T-cell (primary cell): ENCODE data around the gene GAS5. TPM values are rescaled to one million over a fixed set of nuclear protein-coding genes. Genes with fewer than 3 reads are reported as not detected.
"Not testable (repeated sequence)": the region's sequence is repeated elsewhere in the genome, so short reads cannot be mapped to it uniquely, and the experiment has no call there.

Experiments used
- ATAC-seq, 4 experiments: fragments of 200-7000 bp in 3 of 4; fragments of 150-1000 bp in 1 of 4; cut with Tn5 transposase; replicated peaks in 1 of 4; 1 replicate in 3 of 4; 2 replicates in 1 of 4; pipeline ENCODE4 v1.10.0; 2021; ENCODE audit warnings: moderate library complexity in 3 of 4, mild to moderate bottlenecking in 2 of 4, moderate number of reproducible peaks in 1 of 4
- CTCF ChIA-PET, 2 donors: fragments of 300-600 bp; sonication (Branson Sonifier 250); formaldehyde crosslinking; loops; one replicate each; lab custom pipeline; 2022; ENCODE audit warnings: antibody characterized with exemption in 2 of 2; lab: Charles Lee
- POLR2A ChIA-PET, 2 donors: fragments of 300-600 bp; sonication (Branson Sonifier 250); formaldehyde crosslinking; loops; one replicate each; lab custom pipeline; 2022; ENCODE audit warnings: antibody characterized with exemption in 2 of 2; lab: Charles Lee
- DNase-seq, 35 experiments: peaks; one replicate each; pipeline versions ENCODE4 v3.0.0 to v3.0.0-alpha.2; 2013 to 2023
- H3K27ac ChIP-seq: one replicate; pipeline ENCODE4 v1.5.1; 2013; ENCODE audit warnings: low read length
- H3K27me3 ChIP-seq, 2 experiments: replicated peaks in 1 of 2; 1 replicate in 1 of 2; 2 replicates in 1 of 2; pipeline versions ENCODE4 v1.6.1 to v1.7.0; 2013; ENCODE audit warnings: low read length in 1 of 2, mixed read lengths in 1 of 2; ENCODE audit not compliant: control insufficient read depth in 2 of 2, insufficient read depth in 2 of 2; ENCODE audit errors: extremely low read depth in 1 of 2
- H3K36me3 ChIP-seq, 2 donors: 1 replicate in 1 of 2; 2 replicates in 1 of 2; pipeline versions ENCODE4 v1.6.1 to v1.7.0; 2013; ENCODE audit warnings: low read length in 1 of 2; ENCODE audit not compliant: control insufficient read depth in 2 of 2, insufficient read depth in 1 of 2; ENCODE audit errors: extremely low read depth in 1 of 2
- H3K4me1 ChIP-seq, 2 experiments: 1 replicate in 1 of 2; 2 replicates in 1 of 2; pipeline versions ENCODE4 v1.6.1 to v1.7.0; 2013; ENCODE audit warnings: low read length in 2 of 2, mixed read lengths in 1 of 2; ENCODE audit not compliant: insufficient read depth in 2 of 2, control insufficient read depth in 1 of 2; ENCODE audit errors: extremely low read depth in 1 of 2
- H3K4me3 ChIP-seq, 2 donors: 1 replicate in 1 of 2; 2 replicates in 1 of 2; pipeline versions ENCODE4 v1.5.1 to v1.7.0; 2013; ENCODE audit warnings: mild to moderate bottlenecking in 2 of 2, low read length in 1 of 2, moderate library complexity in 1 of 2; ENCODE audit not compliant: control insufficient read depth in 1 of 2; ENCODE audit errors: extremely low read depth in 1 of 2
- H3K9me3 ChIP-seq: 2 replicates; pipeline ENCODE4 v1.7.0; 2013
- H3K27ac Mint-ChIP-seq, 2 donors: one replicate each; pipeline ENCODE4 v1.8.0; 2020 to 2021; ENCODE audit warnings: mild to moderate bottlenecking in 2 of 2, mixed read lengths in 2 of 2
- H3K27me3 Mint-ChIP-seq, 2 donors: one replicate each; pipeline ENCODE4 v1.8.0; 2021 to 2022; ENCODE audit warnings: mixed read lengths in 2 of 2
- H3K36me3 Mint-ChIP-seq: one replicate; pipeline ENCODE4 v1.8.0; 2021; ENCODE audit warnings: mixed read lengths
- H3K4me1 Mint-ChIP-seq, 3 donors: one replicate each; pipeline ENCODE4 v1.8.0; 2020 to 2022; ENCODE audit warnings: mixed read lengths in 3 of 3, mild to moderate bottlenecking in 1 of 3
- H3K4me3 Mint-ChIP-seq, 3 donors: one replicate each; pipeline ENCODE4 v1.8.0; 2020 to 2022; ENCODE audit warnings: mild to moderate bottlenecking in 3 of 3, mixed read lengths in 3 of 3, moderate library complexity in 3 of 3
- H3K9me3 Mint-ChIP-seq, 3 donors: one replicate each; pipeline ENCODE4 v1.8.0; 2020 to 2022; ENCODE audit warnings: mixed read lengths in 3 of 3
- whole genome bisulfite sequencing: methylation state at CpG from one replicate; pipeline ENCODE4 v1.1.5; 2013; ENCODE audit warnings: missing lambda C conversion rate; ENCODE audit not compliant: insufficient coverage; 5-methylcytosine and 5-hydroxymethylcytosine counted together
- total RNA-seq, 35 experiments: library from RNA in 6 of 35; stranded (reverse) in 6 of 35; fragments of 120-200 nt in 1 of 35; gene quantifications; one replicate each; pipeline versions ENCODE4 v1.2.1 to v1.2.4 and lab custom pipeline; 2013 to 2026

Gene GAS5
- total RNA-seq, 5 donors from 2014 or later (not counting 1 experiment from before 2014, with no cell fraction given): 638 to 881 (median 772) TPM

GRCh38 chr1:173888749-173889148 is 21.0 kb upstream of the GAS5 start:
- Histone ChIP-seq H3K36me3 (peaks cover 9 to 28% of the 10 kb centered on the region in 2 donors), H3K4me3 (no peak overlapping the region), H3K27ac (no peak overlapping the region), H3K27me3 (no peaks in the 10 kb centered on the region), H3K4me1 (peaks cover 9 to 13% of the 10 kb centered on the region in 2 experiments), H3K9me3 (no peaks in the 10 kb centered on the region)
- DNase-seq: no peak
- ChIA-PET POLR2A (no interaction called here), CTCF (interaction anchor here in 1 of 2 donors (0.6 kb wide), 1 partner anchor 16 kb away, joined by 3 read pairs; no protein-coding TSS in a partner anchor)
- no peak for ATAC-seq
- H3K4me1 Mint-ChIP-seq: peaks cover 34 to 46% (median 44%) of the 10 kb centered on the region in 3 donors
- H3K9me3 Mint-ChIP-seq: no peaks in the 10 kb centered on the region
- H3K27me3 Mint-ChIP-seq: no peaks in the 10 kb centered on the region
- H3K36me3 Mint-ChIP-seq: peaks cover 64% of the 10 kb centered on the region
- no peak overlapping the region for H3K27ac Mint-ChIP-seq
- no peak overlapping the region for H3K4me3 Mint-ChIP-seq

- DNase-seq (no peak), ATAC-seq (no peak)
- POLR2A ChIA-PET: no interaction called here
- Mint-ChIP-seq H3K4me1 (peaks cover 34 to 42% (median 42%) of the 10 kb centered on the region in 3 donors), H3K36me3 (peaks cover 68% of the 10 kb centered on the region), H3K27ac (no peak overlapping the region), H3K27me3 (no peaks in the 10 kb centered on the region), H3K9me3 (no peaks in the 10 kb centered on the region), H3K4me3 (no peak overlapping the region)
- no peaks in the 10 kb centered on the region for H3K27me3 ChIP-seq
- H3K9me3 ChIP-seq: no peaks in the 10 kb centered on the region
- H3K36me3 ChIP-seq: peaks cover 9 to 28% of the 10 kb centered on the region in 2 donors
- no peak overlapping the region for H3K27ac ChIP-seq
- no peak overlapping the region for H3K4me3 ChIP-seq
- H3K4me1 ChIP-seq: peaks cover 9 to 13% of the 10 kb centered on the region in 2 experiments
- 56% methylated on average over 1 of the region's 2 CpGs for WGBS
- CTCF ChIA-PET: no interaction called here
These were observed 19.8 kb upstream of the GAS5 start for GRCh38 chr1:173887627-173888026.

- peaks cover 30 to 44% (median 42%) of the 10 kb centered on the region in 3 donors for H3K4me1 Mint-ChIP-seq
- H3K27me3 ChIP-seq: no peaks in the 10 kb centered on the region
- H3K27ac Mint-ChIP-seq: peak overlapping the region; percentile 29 to 48
- CTCF ChIA-PET: no interaction called here
- peak overlapping the region; percentile 5 for H3K27ac ChIP-seq
- POLR2A ChIA-PET: no interaction called here
- 0% methylated on average over 1 of the region's 4 CpGs for WGBS
- H3K9me3 Mint-ChIP-seq: no peaks in the 10 kb centered on the region
- H3K4me3 ChIP-seq: no peak overlapping the region
- DNase-seq (peak in 1 of 35 experiments; percentile 7), ATAC-seq (peak in 2 of 4 experiments; percentile 32 to 38)
- no peaks in the 10 kb centered on the region for H3K27me3 Mint-ChIP-seq
- H3K4me3 Mint-ChIP-seq: no peak overlapping the region
- H3K4me1 ChIP-seq: peaks cover 9 to 13% of the 10 kb centered on the region in 2 experiments
- H3K36me3 Mint-ChIP-seq: peaks cover 65% of the 10 kb centered on the region
- peaks cover 9 to 28% of the 10 kb centered on the region in 2 donors for H3K36me3 ChIP-seq
- no peaks in the 10 kb centered on the region for H3K9me3 ChIP-seq
These were observed 19.2 kb upstream of the GAS5 start for GRCh38 chr1:173886746-173887611.

DNA sequence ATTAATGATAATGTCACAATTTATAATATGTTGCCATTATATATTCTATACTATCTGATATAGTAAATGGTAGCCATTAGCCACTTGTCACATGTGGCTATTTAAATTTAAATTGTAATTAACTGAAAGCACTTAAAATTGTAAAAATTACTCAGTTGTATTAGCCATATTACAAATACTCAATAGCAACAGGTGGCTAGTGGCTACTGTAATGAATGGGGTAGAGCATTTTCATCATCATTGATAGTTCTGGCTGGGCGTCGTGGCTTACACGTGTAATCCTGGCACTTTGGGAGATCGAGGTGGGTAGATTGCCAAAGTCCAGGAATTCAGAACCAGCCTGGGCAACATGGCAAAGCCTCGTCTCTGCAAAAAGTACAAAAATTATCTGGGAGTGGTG is 16.9 kb upstream of the GAS5 start:
- peaks cover 24 to 35% (median 32%) of the 10 kb centered on the region in 3 donors for H3K4me1 Mint-ChIP-seq
- ATAC-seq (no peak), DNase-seq (no peak)
- POLR2A ChIA-PET: no interaction called here
- no peak overlapping the region for H3K4me3 Mint-ChIP-seq
- Histone ChIP-seq H3K9me3 (no peaks in the 10 kb centered on the region), H3K27me3 (no peaks in the 10 kb centered on the region), H3K4me3 (no peak overlapping the region), H3K36me3 (peaks cover 9 to 31% of the 10 kb centered on the region in 2 donors), H3K4me1 (peaks cover 9 to 13% of the 10 kb centered on the region in 2 experiments), H3K27ac (no peak overlapping the region)
- no peaks in the 10 kb centered on the region for H3K27me3 Mint-ChIP-seq
- CTCF ChIA-PET: interaction anchor here in 1 of 2 donors (0.6 kb wide), 1 partner anchor 106 kb away, joined by 5 read pairs; no protein-coding TSS in a partner anchor
- no peaks in the 10 kb centered on the region for H3K9me3 Mint-ChIP-seq
- 96% methylated on average over 5 of the region's 5 CpGs for WGBS
- H3K36me3 Mint-ChIP-seq: peaks cover 57% of the 10 kb centered on the region
- no peak overlapping the region for H3K27ac Mint-ChIP-seq

DNA sequence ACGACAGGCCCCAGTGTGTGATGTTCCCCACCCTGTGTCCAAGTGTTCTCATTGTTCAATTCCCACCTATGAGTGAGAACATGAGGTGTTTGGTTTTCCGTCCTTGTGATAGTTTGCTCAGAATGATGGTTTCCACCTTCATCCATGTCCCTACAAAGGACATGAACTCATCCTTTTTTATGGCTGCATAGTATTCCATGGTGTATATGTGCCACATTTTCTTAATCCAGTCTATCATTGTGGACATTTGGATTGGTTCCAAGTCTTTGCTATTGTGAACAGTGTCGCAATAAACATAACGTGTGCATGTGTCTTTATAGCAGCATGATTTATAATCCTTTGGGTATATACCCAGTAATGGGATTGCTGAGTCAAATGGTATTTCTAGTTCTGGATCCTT is 13.3 kb upstream of the GAS5 start:
- H3K36me3 Mint-ChIP-seq: peaks cover 61% of the 10 kb centered on the region
- CTCF ChIA-PET, H3K27me3 ChIP-seq, H3K27ac Mint-ChIP-seq, H3K9me3 ChIP-seq, H3K27ac ChIP-seq, ATAC-seq, H3K4me3 Mint-ChIP-seq, H3K27me3 Mint-ChIP-seq, H3K4me3 ChIP-seq, H3K4me1 Mint-ChIP-seq, H3K4me1 ChIP-seq, H3K9me3 Mint-ChIP-seq, POLR2A ChIA-PET, DNase-seq: not testable (repeated sequence)
- peaks cover 9 to 30% of the 10 kb centered on the region in 2 donors for H3K36me3 ChIP-seq
- no CpG with 5 or more reads among the region's 4 CpGs for WGBS

DNA sequence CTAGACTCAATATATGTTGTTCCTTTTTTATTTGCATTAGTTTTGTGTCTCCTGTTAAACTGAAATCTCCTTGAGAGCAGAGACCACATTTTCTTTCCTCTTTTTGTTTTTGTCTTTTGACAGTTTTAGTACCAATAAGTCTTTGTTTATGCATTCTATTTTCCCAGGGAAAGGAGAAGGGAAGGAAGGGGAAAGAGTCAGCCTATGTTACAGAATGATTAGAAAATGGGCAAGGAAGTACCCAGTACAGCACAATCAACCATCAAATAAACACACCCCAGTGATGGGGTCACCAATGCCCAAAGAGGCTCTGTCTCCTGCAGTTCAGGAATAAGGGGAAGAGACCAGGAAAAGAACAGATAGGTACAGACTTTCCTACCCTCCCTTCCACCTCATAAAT is 10.5 kb upstream of the GAS5 start:
- Mint-ChIP-seq H3K4me1 (peaks cover 7 to 10% (median 8%) of the 10 kb centered on the region in 3 donors), H3K27ac (no peak overlapping the region), H3K4me3 (no peak overlapping the region), H3K9me3 (no peaks in the 10 kb centered on the region), H3K36me3 (peaks cover 57% of the 10 kb centered on the region), H3K27me3 (no peaks in the 10 kb centered on the region)
- H3K4me3 ChIP-seq: no peak overlapping the region
- no peaks in the 10 kb centered on the region for H3K9me3 ChIP-seq
- H3K27me3 ChIP-seq: no peaks in the 10 kb centered on the region
- H3K27ac ChIP-seq: no peak overlapping the region
- ChIA-PET POLR2A (interaction anchor here in 1 of 2 donors (0.6 kb wide), 1 partner anchor 13 kb away, joined by 3 read pairs; no protein-coding TSS in a partner anchor), CTCF (no interaction called here)
- H3K4me1 ChIP-seq: no peaks in the 10 kb centered on the region
- H3K36me3 ChIP-seq: peaks cover 2 to 37% of the 10 kb centered on the region in 2 donors
- DNase-seq (no peak), ATAC-seq (no peak)
